A549 (cell line): ENCODE results near the gene WNT6. TPM values are rescaled to one million over a fixed set of nuclear protein-coding genes. Genes with fewer than 3 reads are reported as not detected.

ENCODE experiments used
- ATAC-seq, 2 experiments: fragments of 200-7000 bp in 1 of 2; fragments of >200 bp in 1 of 2; cut with Nextera tagmentation in 1 of 2; cut with Tn5 transposase in 1 of 2; 3 replicates each; pipeline versions ENCODE4 v1.8.0 to v1.9.1; 2018 to 2020; ENCODE audit warnings: mild to moderate bottlenecking in 1 of 2, moderate library complexity in 1 of 2
- CTCF ChIA-PET: fragments of 300-600 bp; sonication (Branson Sonifier 250); formaldehyde crosslinking; extraction: SDS; loops from one replicate; lab custom pipeline; 2021; ENCODE audit warnings: antibody characterized with exemption, inconsistent platforms; lab: Yijun Ruan, JAX
- POLR2A ChIA-PET: fragments of 350-600 bp; formaldehyde crosslinking; extraction: SDS; loops from one replicate; lab custom pipeline; 2021; ENCODE audit warnings: antibody characterized with exemption, inconsistent platforms; lab: Yijun Ruan, JAX
- DNase-seq, 2 experiments: peaks; one replicate each; pipeline versions ENCODE4 v3.0.0 to v3.0.0-alpha.2; 2011 to 2016; ENCODE audit warnings: low read depth in 1 of 2, low spot score in 1 of 2
- FAIRE-seq: peaks from 2 replicates; lab custom pipeline; 2011; peaks lifted over from hg19 to GRCh38; lab: Jason Lieb, UNC
- H3K27ac ChIP-seq, 2 experiments: fragments of >200 bp; sonication (Bioruptor Twin); formaldehyde crosslinking; 3 replicates each; pipeline ENCODE4 v1.5.1; 2016 to 2017
- H3K4me1 ChIP-seq: fragments of >200 bp; sonication (Bioruptor Twin); formaldehyde crosslinking; 3 replicates; pipeline ENCODE4 v1.6.1; 2016
- H3K4me2 ChIP-seq: fragments of >200 bp; sonication (Bioruptor Twin); formaldehyde crosslinking; 3 replicates; pipeline ENCODE4 v1.6.1; 2016
- H3K4me3 ChIP-seq: fragments of >200 bp; sonication (Bioruptor Twin); formaldehyde crosslinking; 3 replicates; pipeline ENCODE4 v1.5.1; 2016
- H3K9me3 ChIP-seq: fragments of >200 bp; sonication (Bioruptor Twin); formaldehyde crosslinking; 3 replicates; pipeline ENCODE4 v1.6.1; 2016
- BCL3 ChIP-seq: fragments of >200 bp; sonication (Bioruptor Twin); formaldehyde crosslinking; IDR thresholded peaks from 3 replicates; pipeline ENCODE4 v1.6.1; 2016
- BHLHE40 ChIP-seq: IDR thresholded peaks from 2 replicates; pipeline ENCODE4 v1.6.1; 2012; ENCODE audit warnings: low read depth, low read length, inconsistent platforms
- CBX8 ChIP-seq: fragments of 200-600 bp; sonication (generic); IDR thresholded peaks from 2 replicates; pipeline ENCODE4 v1.6.1; 2016
- CHD2 ChIP-seq: fragments of 150-350 bp; IDR thresholded peaks from 2 replicates; pipeline ENCODE4 v1.6.1; 2014; ENCODE audit warnings: low read length; ENCODE audit not compliant: partially characterized antibody
- E2F6 ChIP-seq: IDR thresholded peaks from 2 replicates; pipeline ENCODE4 v1.6.1; 2012; ENCODE audit warnings: low read depth, borderline replicate concordance
- EP300 ChIP-seq, 2 experiments: fragments of >200 bp; sonication (Bioruptor Twin); formaldehyde crosslinking; IDR thresholded peaks; 2 replicates in 1 of 2; 3 replicates in 1 of 2; pipeline ENCODE4 v1.6.1; 2016 to 2017
- HMGXB4 ChIP-seq: fragments of 250-450 bp; sonication (Bioruptor Pico); IDR thresholded peaks from 2 replicates; pipeline ENCODE4 v1.5.0; 2021; ENCODE audit warnings: mild to moderate bottlenecking, moderate library complexity, borderline replicate concordance
- HOXA7 ChIP-seq: fragments of 250-450 bp; sonication (Bioruptor Pico); IDR thresholded peaks from 2 replicates; pipeline ENCODE4 v1.5.0; 2020; ENCODE audit warnings: mild to moderate bottlenecking, moderate library complexity
- JUN ChIP-seq, 2 experiments: fragments of >200 bp; sonication (Bioruptor Twin); formaldehyde crosslinking; IDR thresholded peaks; 2 replicates in 1 of 2; 3 replicates in 1 of 2; pipeline ENCODE4 v1.6.1; 2016 to 2017
- JUNB ChIP-seq: fragments of >200 bp; sonication (Bioruptor Twin); formaldehyde crosslinking; IDR thresholded peaks from 2 replicates; pipeline ENCODE4 v1.6.1; 2016
- MAFK ChIP-seq: fragments of 450-650 bp; IDR thresholded peaks from 2 replicates; pipeline ENCODE4 v1.6.1; 2014; ENCODE audit not compliant: partially characterized antibody
- MAX ChIP-seq: IDR thresholded peaks from 2 replicates; pipeline ENCODE4 v1.6.1; 2012
- MAZ ChIP-seq: fragments of 150-350 bp; IDR thresholded peaks from 2 replicates; pipeline ENCODE4 v1.6.1; 2014; ENCODE audit warnings: antibody characterized with exemption, low read depth, low read length, borderline replicate concordance
- NFE2L2 ChIP-seq: fragments of 150-350 bp; conservative IDR thresholded peaks from 2 replicates; pipeline ENCODE4 v1.6.1; 2014; ENCODE audit warnings: low read length
- NR3C1 ChIP-seq: fragments of >200 bp; sonication (Bioruptor Twin); formaldehyde crosslinking; IDR thresholded peaks from 3 replicates; pipeline ENCODE4 v1.6.1; 2017
- PBX3 ChIP-seq: IDR thresholded peaks from 2 replicates; pipeline ENCODE4 v1.6.1; 2012
- POLR2AphosphoS2 ChIP-seq: conservative IDR thresholded peaks from 2 replicates; pipeline ENCODE4 v1.6.1; 2012; ENCODE audit warnings: low read length, improper control_type of control experiment, inconsistent platforms
- RARB ChIP-seq: fragments of 250-450 bp; sonication (Bioruptor Pico); IDR thresholded peaks from 2 replicates; pipeline ENCODE4 v1.8.0; 2021; ENCODE audit warnings: mild to moderate bottlenecking, moderate library complexity
- RFX5 ChIP-seq: fragments of 450-650 bp; IDR thresholded peaks from 2 replicates; pipeline ENCODE4 v1.7.1; 2014; ENCODE audit warnings: antibody characterized with exemption, mild to moderate bottlenecking, moderate library complexity
- RNF2 ChIP-seq: fragments of 200-600 bp; sonication (generic); IDR thresholded peaks from 2 replicates; pipeline ENCODE4 v1.6.1; 2016; ENCODE audit warnings: low read depth, mild to moderate bottlenecking, antibody characterized with exemption, moderate library complexity, borderline replicate concordance
- TP53 ChIP-seq: fragments of 250-450 bp; sonication (Bioruptor Pico); IDR thresholded peaks from 2 replicates; pipeline ENCODE4 v1.5.0; 2021; ENCODE audit warnings: mild to moderate bottlenecking, moderate library complexity
- USF2 ChIP-seq: fragments of 450-650 bp; IDR thresholded peaks from 2 replicates; pipeline ENCODE4 v1.6.1; 2014; ENCODE audit warnings: antibody characterized with exemption
- ZSCAN20 ChIP-seq: fragments of 250-450 bp; sonication (Bioruptor Pico); IDR thresholded peaks from 2 replicates; pipeline ENCODE4 v1.8.0; 2022; ENCODE audit warnings: mild to moderate bottlenecking, moderate library complexity
- WGBS: methylation state at CpG from one replicate; pipeline ENCODE4 v1.1.6; 2017; ENCODE audit errors: missing lambda C conversion rate; 5-methylcytosine and 5-hydroxymethylcytosine counted together
- polyA plus RNA-seq, 4 experiments: library from polyadenylated mRNA; depleted of rRNA in 3 of 4; stranded (reverse); fragments of >200 nt; fragmentation: RNase III in 1 of 4; extraction: RNeasy Plus Mini Kit Qiagen cat#74134 plus additional on column Dnase treatment in 1 of 4; gene quantifications; 2 replicates in 3 of 4; 3 replicates in 1 of 4; pipeline ENCODE4 v1.2.3, GENCODE V29; 2011 to 2017

The WNT6 gene
- polyA plus RNA-seq, 2 of the 4 experiments (the other 2 are of a cell fraction): 0.06 to 0.10 TPM

- TF ChIP-seq HMGXB4 (no peak), USF2 (no peak), RARB (CRISPR knock-in tag) (no peak), RNF2 (no peak), BCL3 (no peak), MAX (no peak), NFE2L2 (no peak), BHLHE40 (no peak), NR3C1 (no peak), JUNB (no peak), JUN (IDR thresholded peaks at IDR 0.05) (no peak), HOXA7 (CRISPR knock-in tag) (no peak), RFX5 (no peak), CHD2 (no peak), CBX8 (no peak), POLR2AphosphoS2 (no peak)
- TF ChIP-seq, all 56 proteins: peak for 0
- Histone ChIP-seq H3K4me3 (no peak overlapping the region), H3K4me1 (peaks cover 4% of the 10 kb centered on the region; the same call in 1 of the 3 replicates), H3K9me3 (no peaks in the 10 kb centered on the region), H3K27ac (no peak overlapping the region), H3K4me2 (no peak overlapping the region)
- ChIA-PET CTCF (interaction anchor here (1.2 to 23.0 kb wide), 3 partner anchors 12 to 97 kb away, joined by 3 to 665 read pairs (median 4); no protein-coding TSS in a partner anchor), POLR2A (no interaction called here)
- WGBS: 57% methylated on average over 4 of the region's 4 CpGs
- ATAC-seq: peak; percentile 16 to 19; a peak in 3 of 6 replicates
- no peak for FAIRE-seq
- DNase-seq: no peak
These were observed 23.3 kb downstream of the WNT6 start for GRCh38 chr2:218882866-218883366.

GRCh38 chr2:218883491-218884490 lies 24.2 kb downstream of the WNT6 start:
- H3K27ac ChIP-seq: no peak overlapping the region
- DNase-seq (no peak), ATAC-seq (no peak), FAIRE-seq (no peak)
- no peak overlapping the region for H3K4me3 ChIP-seq
- H3K9me3 ChIP-seq: no peaks in the 10 kb centered on the region
- peaks cover 4% of the 10 kb centered on the region; the same call in 1 of the 3 replicates for H3K4me1 ChIP-seq
- POLR2A ChIA-PET: no interaction called here
- WGBS: 84% methylated on average over 29 of the region's 89 CpGs
- TF ChIP-seq PBX3 (no peak), RNF2 (no peak), NFE2L2 (no peak), MAZ (no peak), HMGXB4 (no peak), TP53 (no peak), MAFK (no peak), EP300 (IDR thresholded peaks at IDR 0.05) (no peak), E2F6 (no peak), ZSCAN20 (CRISPR knock-in tag) (no peak)
- CTCF ChIA-PET: interaction anchor here (1.2 to 23.0 kb wide), 4 partner anchors 5 to 119 kb away, joined by 3 to 665 read pairs (median 334); partner anchors contain the start of gene WNT10A
- H3K4me2 ChIP-seq: no peak overlapping the region
